ENCODE data around the gene SHQ1.

Gene SHQ1

DNA sequence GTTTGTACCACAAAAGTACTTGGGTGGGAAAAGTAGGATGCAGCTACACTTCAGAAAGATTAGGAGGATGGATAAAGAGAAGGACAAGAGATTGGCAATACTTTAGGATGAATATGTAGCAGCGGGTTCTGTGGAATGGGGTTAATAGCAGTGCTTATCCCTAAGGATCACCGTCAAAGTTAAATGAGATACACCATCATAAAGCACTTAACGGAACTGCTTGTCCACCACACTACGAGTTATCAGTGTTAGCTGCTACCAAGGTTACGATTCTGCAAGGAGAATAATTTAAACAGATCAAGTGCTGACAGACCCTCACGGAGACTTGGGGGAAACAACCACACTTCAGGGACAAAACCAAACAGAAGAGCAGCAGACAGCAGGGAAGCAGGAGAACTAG is 963 bp downstream of the SHQ1 start:
- no peak for DNase-seq

- no peak for DNase-seq
Observed at GRCh38 chr3:72846166-72846565, 2.1 kb downstream of the SHQ1 start.

DNA sequence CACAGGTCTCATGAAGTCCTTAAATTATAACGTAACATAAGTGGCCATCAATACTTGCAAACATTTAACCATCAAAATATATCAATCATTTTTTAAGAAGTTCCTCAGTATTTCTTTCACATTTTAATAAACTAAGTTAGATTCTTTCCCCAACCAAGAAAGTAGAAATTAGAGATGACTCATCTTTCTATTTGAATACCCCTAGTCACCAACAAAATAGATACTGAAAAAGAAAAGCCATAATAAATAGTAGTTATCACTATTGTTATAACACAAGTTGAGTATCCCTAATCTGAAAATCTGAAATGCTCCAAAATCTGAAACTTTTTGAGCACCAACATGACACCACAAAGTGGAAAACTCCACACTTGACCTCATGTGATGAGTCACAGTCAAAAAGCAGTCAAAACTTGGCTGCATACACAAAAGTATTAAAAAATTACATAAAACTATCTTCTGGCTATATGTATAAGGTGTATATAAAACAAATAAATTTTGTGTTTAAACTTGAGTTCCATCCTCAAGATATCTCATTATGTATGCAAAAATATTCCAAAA is 3.7 kb downstream of the SHQ1 start:
- DNase-seq = no peak

DNA sequence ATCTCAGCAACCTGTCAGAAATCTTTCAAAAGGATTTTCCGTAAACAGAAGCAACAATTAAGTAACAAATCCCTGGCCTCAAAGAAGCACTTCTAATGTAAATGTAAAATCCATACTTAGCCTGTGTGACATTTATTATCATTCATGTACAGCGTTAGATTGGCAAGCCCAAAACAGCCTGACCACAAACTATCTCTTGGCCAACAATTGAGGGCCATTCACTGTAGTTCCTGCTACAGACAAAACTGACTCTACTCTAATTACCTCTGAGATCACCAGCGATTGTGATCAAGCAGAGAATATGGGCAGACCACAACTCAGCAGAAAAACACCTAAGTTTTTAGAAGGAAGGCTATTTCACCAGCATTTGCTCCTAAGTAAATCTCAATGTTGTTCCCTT is 9.2 kb downstream of the SHQ1 start:
- DNase-seq = no peak

- DNase-seq = no peak
Observed at GRCh38 chr3:72836923-72837322, 11.3 kb downstream of the SHQ1 start.

DNA sequence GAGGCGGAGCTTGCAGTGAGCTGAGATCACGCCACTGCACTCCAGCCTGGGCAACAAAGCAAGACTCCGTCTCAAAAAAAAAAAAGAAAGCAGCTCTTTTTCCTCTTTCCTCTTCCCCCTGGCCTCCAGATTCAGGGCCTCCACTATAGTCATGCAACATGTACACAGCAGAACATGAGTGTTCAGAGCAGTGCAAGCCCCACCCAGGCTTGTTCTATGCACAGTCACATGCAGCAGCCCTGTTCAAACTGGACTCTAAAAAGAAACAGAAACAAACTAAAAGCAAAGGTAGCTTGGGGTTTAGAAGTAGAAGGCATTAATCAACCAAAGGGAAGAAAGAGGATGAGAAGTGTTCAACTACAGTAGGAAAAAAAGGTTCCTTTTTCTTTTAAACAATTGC is 11.8 kb downstream of the SHQ1 start:
- DNase-seq = no peak

- no peak for DNase-seq
Observed at GRCh38 chr3:72830452-72831223, 17.6 kb downstream of the SHQ1 start.

DNA sequence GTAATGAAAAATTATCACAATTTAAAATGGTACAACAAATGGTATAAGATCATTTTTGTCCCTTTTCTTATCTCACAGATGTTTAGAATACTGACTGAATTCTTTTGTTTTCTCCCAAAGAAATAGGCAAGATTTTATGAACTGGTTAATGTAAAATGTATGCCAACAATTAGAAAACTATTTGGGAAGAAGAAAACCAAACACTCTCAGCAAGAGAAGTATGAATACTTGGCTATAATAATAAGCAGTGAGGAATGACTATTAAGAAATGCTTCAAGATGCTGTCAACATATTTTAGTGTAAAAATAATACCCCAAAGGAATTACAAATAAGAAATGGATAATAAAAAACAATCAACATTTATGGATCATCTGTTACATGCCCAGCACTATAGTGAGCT is 18.5 kb downstream of the SHQ1 start:
- no peak for DNase-seq

GRCh38 chr3:72821161-72821781 is 27.0 kb downstream of the SHQ1 start:
- DNase-seq = no peak

DNA sequence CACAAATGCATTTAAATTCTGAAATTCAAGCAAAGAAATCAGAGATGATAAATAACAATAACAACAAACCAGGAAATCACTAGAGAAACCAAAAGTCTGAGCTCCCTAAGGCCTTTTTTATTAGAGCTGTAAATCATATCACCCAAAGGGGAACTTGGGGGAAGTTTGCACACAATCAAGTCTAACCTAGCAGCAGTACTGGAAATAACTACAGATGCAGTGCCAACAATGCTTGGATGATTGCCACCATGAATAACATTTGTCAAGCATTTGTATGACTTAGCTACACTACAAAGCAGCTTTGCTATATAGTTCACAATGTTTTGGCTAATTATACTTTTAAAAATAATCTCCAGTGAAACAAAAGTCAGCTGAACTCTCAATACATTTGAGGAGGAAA is 27.8 kb downstream of the SHQ1 start:
- no peak for DNase-seq

DNA sequence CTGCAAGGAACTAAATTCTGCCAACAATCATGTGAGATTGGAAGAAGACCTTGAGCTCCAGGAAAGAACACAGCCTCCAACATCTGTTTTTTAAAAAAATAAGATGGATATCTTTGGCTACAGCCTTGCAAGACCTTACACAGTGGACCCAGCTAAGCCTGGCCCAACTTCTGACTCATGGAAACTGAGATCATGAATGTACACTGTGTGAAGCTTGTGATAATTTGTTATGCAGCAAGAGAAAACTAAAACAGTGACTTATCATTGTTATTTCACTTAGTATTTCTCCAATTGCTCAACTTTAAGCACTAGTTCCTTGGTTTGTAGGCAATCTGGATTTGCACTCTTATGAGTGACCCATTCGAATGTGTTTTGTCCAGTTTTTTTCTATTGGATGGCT is 29.3 kb downstream of the SHQ1 start:
- DNase-seq = no peak

DNA sequence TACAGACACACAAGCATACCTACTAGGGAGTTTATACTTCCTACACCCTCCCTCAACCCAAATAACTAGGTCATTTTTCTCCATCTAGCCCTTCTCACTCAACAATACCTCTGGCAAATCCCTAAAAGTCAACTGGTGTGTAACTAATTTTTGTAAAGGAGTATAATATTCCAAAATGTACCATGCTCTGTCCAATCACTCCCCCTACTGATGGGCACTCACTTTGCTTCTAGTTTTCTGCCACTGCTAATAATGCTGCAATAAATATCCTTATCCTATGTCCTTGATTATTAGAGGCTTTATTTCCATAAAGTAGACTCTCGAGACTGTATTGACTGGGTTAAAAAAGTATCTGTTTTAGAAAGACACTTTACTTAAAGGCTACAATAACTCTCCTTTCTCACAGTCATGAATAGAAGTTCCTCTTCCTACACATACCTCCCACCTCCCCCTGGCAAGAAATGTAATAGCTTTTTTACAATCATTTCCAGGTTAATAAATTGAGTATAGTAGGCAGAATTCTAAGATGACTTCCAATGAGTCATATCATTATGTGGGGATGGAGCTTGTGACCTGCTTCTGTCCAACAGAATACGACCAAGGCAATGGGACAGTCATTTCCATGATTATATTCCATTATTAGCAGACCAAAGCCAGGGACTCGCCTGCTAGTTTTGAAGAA is 30.0 kb downstream of the SHQ1 start:
- DNase-seq = no peak

- DNase-seq = no peak
Observed at GRCh38 chr3:72816862-72817355, 31.3 kb downstream of the SHQ1 start.

DNA sequence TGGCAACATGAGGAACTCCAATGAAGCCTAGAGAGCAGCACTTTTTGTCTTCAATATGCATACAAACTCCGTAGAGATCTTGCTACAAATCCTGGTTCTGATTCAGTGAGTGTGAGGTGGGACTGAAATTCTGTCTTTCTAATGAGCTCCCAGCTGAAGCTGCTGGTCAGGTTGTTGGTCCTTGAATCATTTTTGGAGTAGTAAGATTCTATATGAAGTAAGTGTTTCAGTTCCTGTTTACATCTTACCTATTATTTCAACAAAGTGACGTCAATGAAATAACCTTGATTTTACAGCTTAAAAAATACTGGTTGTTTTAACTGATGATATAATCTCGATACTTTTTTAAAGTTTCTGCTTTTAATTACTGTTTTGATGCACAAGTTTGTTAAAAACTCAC is 33.9 kb downstream of the SHQ1 start:
- no peak for DNase-seq

- DNase-seq = no peak
Observed at GRCh38 chr3:72812201-72812600, 36.0 kb downstream of the SHQ1 start.

DNA sequence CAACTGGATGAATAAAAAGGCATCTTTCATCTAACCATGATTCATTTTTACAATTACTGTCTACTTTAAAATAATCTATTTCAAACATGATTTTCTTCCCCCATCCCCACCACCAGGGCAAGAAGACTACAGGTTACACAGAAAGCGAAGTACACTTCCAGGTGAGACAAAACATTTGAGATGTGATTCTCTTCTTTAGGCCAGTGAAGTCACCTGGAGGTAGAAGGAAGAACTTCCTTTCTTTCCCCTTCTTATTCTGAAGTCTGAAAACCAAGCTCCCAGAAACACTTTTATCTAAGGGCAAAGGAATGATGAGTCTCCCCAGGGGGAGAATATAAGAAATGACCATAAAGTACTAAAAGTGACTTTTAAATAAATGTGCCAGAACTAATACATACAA is 36.7 kb downstream of the SHQ1 start:
- DNase-seq = no peak

DNA sequence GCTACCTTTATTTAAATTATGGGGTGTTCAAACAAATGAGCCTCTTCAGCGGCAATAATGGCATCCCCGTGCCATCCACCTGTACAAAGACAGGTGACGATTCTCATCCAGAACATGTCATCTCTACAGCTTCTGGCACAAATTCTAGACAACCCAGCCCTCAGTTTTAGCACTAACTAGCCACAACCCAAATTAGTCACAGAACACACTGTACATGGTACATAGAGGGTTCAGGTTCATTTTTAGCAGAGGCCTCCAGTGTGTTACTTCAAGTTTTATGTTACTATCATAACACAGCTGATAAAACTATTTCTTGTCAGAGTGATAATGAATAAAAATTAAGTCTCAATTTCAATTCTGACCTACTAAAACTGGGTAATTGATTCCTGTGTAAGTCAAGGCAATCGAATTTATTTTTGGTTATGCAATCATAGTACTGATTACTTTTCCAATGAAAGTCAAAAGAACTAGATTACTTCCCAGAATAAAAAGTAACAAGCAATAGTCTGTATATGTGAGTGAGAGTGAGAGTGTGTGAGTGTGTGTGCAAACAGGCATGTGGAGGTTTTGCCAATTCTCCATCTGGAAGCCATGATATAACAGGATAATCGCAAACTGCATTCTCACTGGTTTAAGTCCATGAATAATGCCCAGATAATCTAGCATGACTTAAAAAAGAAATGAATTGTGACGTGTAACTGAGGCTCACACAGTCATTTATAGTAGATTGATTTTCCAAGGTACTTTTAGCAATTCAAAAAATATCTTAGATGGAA is 37.4 kb downstream of the SHQ1 start:
- DNase-seq = no peak

DNA sequence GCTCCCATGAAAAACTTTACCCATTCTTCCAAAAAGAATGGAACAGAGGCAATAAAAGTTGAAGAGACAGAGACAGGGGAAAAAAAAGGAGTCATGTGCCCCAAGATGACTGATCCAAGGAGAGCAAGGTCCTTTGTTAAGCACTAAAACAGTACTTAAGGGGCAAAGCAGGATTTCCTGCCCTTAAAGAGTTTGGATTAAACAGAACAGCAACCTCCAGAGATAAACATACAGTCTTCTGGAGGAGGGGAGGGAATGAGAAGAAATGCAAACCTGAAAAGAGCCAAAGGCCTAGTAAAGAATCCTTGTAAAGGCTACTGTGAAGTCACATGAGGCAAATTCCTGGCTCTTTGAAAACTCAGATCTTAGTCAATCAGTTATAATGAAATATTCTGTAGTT is 38.2 kb downstream of the SHQ1 start:
- DNase-seq = no peak

DNA sequence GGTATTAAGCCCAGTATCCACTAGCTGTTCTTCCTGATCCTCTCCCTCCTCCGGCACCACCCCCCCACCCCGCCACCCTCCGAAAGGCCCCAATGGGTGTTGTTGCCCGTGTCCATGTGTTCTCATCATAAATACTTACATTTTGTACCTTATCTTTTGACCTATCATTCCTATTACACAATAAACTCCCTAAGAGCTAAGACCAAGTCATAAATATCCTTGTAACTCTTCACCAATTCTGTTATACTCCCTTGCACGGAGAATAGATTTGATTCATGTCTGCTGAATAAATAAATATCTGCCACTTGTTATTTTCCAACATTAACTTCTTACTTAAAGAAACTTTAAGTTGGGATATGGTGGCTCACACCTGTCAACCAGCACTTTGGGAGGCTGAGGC is 43.9 kb downstream of the SHQ1 start:
- no peak for DNase-seq

- no peak for DNase-seq
Observed at GRCh38 chr3:72803573-72803972, 44.7 kb downstream of the SHQ1 start.

DNA sequence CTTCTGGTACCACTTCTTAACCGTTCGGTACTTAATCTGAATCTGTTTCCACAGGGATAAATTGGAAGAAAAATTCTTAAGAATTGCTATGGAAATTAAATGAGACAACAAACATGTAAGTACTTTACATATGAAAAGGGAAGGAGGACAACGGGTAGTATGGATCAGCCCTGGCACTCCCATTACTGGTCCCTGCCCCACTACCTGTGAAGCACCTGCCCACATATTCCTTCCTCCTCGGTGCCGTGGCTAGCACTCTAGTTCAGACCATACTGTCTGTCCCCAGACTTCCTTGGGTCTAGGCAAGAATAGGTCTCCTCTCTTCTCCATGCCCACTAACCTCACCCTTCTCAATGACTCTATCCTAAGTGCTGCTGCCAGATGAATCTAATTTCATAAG is 46.2 kb downstream of the SHQ1 start:
- no peak for DNase-seq

GRCh38 chr3:72800869-72801268 is 47.4 kb downstream of the SHQ1 start:
- DNase-seq = no peak

GRCh38 chr3:72798552-72799195 is 49.6 kb downstream of the SHQ1 start:
- DNase-seq = no peak
